Esophagus squamous epithelium (tissue), 5 donors: Measurements from ENCODE around the gene CENPP. TPM values are rescaled to one million over a fixed set of nuclear protein-coding genes. Genes with fewer than 3 reads are reported as not detected.

Experiments
- DNase-seq: peaks from one replicate; lab custom pipeline; 2025; lab: John Stamatoyannopoulos, UW
- H3K27ac ChIP-seq, 4 donors: fragments of 200-600 bp; sonication (generic); one replicate each; pipeline ENCODE4 v1.5.1; 2016 to 2019; ENCODE audit warnings: mild to moderate bottlenecking in 1 of 4
- H3K27me3 ChIP-seq, 4 donors: fragments of 200-600 bp; sonication (generic); 1 replicate in 3 of 4; 2 replicates in 1 of 4; pipeline versions ENCODE4 v1.5.1 to v1.6.0; 2017 to 2021; ENCODE audit warnings: antibody characterized with exemption in 1 of 4
- H3K36me3 ChIP-seq, 3 donors: fragments of 200-600 bp; sonication (generic); one replicate each; pipeline ENCODE4 v1.5.1; 2016 to 2019
- H3K4me1 ChIP-seq, 3 donors: fragments of 200-600 bp; sonication (generic); one replicate each; pipeline ENCODE4 v1.5.1; 2017 to 2019
- H3K4me3 ChIP-seq, 4 donors: fragments of 200-600 bp; sonication (generic); 1 replicate in 3 of 4; 2 replicates in 1 of 4; pipeline ENCODE4 v1.5.1; 2016 to 2019; ENCODE audit warnings: mild to moderate bottlenecking in 2 of 4, moderate library complexity in 1 of 4
- H3K9me3 ChIP-seq, 3 donors: fragments of 200-600 bp; sonication (generic); one replicate each; pipeline ENCODE4 v1.5.1; 2016 to 2019
- CTCF ChIP-seq, 6 experiments: fragments of 450-650 bp in 4 of 6; fragments of 200-600 bp in 2 of 6; sonication (generic) in 2 of 6; IDR thresholded peaks; one replicate each; pipeline ENCODE4 v1.5.1; 2016 to 2019; ENCODE audit warnings: antibody characterized with exemption in 6 of 6, mild to moderate bottlenecking in 4 of 6, moderate library complexity in 4 of 6
- POLR2A ChIP-seq, 4 donors: fragments of 450-650 bp; IDR thresholded peaks; one replicate each; pipeline ENCODE4 v1.6.1; 2017; ENCODE audit warnings: antibody characterized with exemption in 4 of 4, mild to moderate bottlenecking in 4 of 4, moderate library complexity in 3 of 4
- WGBS, 2 donors: methylation state at CpG; one replicate each; pipeline ENCODE4 v1.1.5; 2018; 5-methylcytosine and 5-hydroxymethylcytosine counted together
- intact Hi-C: fragments of 100-400 bp; cut with DNase I; formaldehyde crosslinking; loops from one replicate; pipeline ENCODE4 v1.15.0; 2022
- total RNA-seq, 4 donors: library from RNA; depleted of rRNA; stranded (reverse); fragments of >200 nt; gene quantifications; one replicate each; pipeline ENCODE4 v1.1.0, GENCODE V29; 2016
- donor health status: DM: yes; HTN: yes; CAD: no.

CENPP gene
- total RNA-seq, 4 donors from 2014 or later = 6.0 to 10.7 (median 7.5) TPM

DNA sequence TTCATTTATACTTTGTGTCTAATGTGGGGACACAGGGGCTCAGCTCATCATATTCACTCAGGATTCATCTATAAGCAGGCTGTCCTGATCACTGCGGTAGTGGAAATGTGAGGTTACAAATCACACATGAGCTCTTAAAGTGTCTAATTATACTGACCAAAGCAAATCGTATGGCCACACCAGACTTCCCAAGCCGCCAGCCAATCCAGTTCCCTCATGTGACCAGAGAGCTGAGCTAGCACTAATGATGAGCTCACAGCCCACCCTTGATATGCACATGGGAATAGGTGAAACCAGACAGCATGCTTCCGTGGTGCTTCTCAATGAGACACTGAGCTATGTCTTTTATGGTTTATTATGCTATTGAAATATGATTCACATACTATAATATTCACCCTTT, 192.4 kb downstream of the CENPP start:
- intact Hi-C loops = no loop called here
- Histone ChIP-seq H3K4me1 (peaks cover 0 to under 1% (median 0%) of the 10 kb centered on the region in 3 donors), H3K27ac (no peak overlapping the region), H3K36me3 (no peaks in the 10 kb centered on the region), H3K9me3 (no peaks in the 10 kb centered on the region), H3K4me3 (no peak overlapping the region), H3K27me3 (no peaks in the 10 kb centered on the region)
- no peak for DNase-seq
- WGBS, 2 donors = 78 to 96% methylated on average over 4 of the region's 4 CpGs
- TF ChIP-seq POLR2A (IDR thresholded peaks at IDR 0.05) (no peak), CTCF (IDR thresholded peaks at IDR 0.05) (no peak)

DNA sequence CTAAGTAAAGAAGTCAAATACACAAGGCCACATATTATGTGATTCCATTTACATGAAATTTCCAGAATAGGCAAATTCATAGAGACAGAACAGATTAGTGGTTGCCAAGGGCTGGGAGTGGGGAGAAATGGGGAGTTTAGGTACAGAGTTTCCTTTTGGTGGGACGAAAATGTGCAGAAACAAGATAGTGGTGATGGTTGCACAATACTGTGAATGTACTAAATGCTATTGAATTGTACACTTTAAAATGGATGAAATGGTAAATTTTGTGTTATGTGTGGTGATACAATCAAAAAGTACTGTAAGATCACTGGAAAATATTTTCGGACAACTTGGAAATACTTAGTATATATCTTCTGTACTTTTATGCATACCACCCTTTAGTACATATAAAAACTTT, 195.1 kb downstream of the CENPP start:
- intact Hi-C loops = no loop called here
- Histone ChIP-seq H3K27me3 (no peaks in the 10 kb centered on the region), H3K27ac (no peak overlapping the region), H3K36me3 (no peaks in the 10 kb centered on the region), H3K9me3 (no peaks in the 10 kb centered on the region), H3K4me1 (no peaks in the 10 kb centered on the region), H3K4me3 (no peak overlapping the region)
- no peak for DNase-seq
- TF ChIP-seq CTCF (IDR thresholded peaks at IDR 0.05) (no peak), POLR2A (IDR thresholded peaks at IDR 0.05) (no peak)
- WGBS, 2 donors = 92 to 96% methylated on average over 2 of the region's 2 CpGs

DNA sequence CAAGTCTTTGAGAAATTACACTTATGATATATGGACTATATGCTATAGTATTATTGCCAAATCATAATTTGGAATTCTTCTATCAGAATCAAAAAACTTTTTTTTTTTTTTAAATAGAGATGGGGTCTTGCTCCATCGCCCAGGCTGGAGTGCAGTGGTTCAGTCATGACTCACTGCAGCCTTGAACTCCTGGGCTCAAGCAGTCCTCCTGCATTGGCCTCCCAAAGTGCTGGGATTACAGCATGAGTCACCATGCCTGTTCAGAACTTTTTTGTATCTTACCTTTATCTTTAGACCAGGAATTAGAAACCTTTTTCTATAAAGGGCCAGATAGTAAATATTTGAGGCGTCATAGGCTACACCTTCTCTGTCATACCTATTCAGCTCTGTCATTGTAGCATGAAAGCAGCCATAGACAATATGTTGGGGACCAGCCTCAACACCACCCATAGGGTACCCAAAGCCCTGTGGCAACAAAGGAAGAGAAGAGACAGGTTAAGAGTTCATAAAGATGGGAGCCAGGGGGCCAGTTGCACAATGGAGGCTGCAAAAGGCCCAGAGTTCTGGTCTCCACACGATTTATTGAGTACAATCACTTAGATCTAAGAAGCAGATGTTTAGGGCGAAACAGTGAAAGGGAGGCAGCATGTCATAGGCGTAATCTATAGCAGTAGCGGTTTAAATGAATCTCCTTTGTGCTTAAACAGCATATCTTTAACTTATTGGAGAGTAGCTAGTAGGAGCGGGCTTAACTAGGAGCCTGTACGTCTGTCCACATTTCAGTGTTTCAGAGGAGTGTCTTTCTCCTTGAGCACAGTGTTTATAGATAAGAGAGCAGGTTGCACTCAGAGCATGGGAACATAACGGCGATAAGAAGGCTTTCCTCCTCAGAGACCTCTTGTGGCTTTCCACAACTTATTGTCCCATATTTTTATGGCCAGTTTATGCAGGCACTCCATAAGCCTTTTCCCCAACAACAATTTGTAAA, 197.5 kb downstream of the CENPP start:
- WGBS, 2 donors = 88 to 93% methylated on average over 9 to 10 of the region's 10 CpGs

GRCh38 chr9:92524881-92525280, 199.1 kb downstream of the CENPP start:
- WGBS, 2 donors = 100% methylated on average over 1 of the region's 1 CpG

More for the DNA sequence above, 197.5 kb downstream of the CENPP start:
- no peaks in the 10 kb centered on the region for H3K4me1 ChIP-seq
- H3K9me3 ChIP-seq = no peaks in the 10 kb centered on the region
- H3K27ac ChIP-seq = no peak overlapping the region
- no peaks in the 10 kb centered on the region for H3K27me3 ChIP-seq
- intact Hi-C loops = no loop called here
- no peaks in the 10 kb centered on the region for H3K36me3 ChIP-seq
- no peak overlapping the region for H3K4me3 ChIP-seq
- TF ChIP-seq CTCF (IDR thresholded peaks at IDR 0.05) = no peak
- no peak for TF ChIP-seq POLR2A (IDR thresholded peaks at IDR 0.05)
- no peak for DNase-seq

More at GRCh38 chr9:92524881-92525280, 199.1 kb downstream of the CENPP start:
- Histone ChIP-seq H3K9me3 (no peaks in the 10 kb centered on the region), H3K27ac (no peak overlapping the region), H3K36me3 (no peaks in the 10 kb centered on the region), H3K27me3 (no peaks in the 10 kb centered on the region), H3K4me3 (no peak overlapping the region), H3K4me1 (no peaks in the 10 kb centered on the region)
- no peak for DNase-seq
- TF ChIP-seq POLR2A (IDR thresholded peaks at IDR 0.05) (no peak), CTCF (IDR thresholded peaks at IDR 0.05) (no peak)
- intact Hi-C loops = no loop called here
